ENCODE results near the gene SP3. TPM values are rescaled to one million over a fixed set of nuclear protein-coding genes. Genes with fewer than 3 reads are reported as not detected.
A peak's percentile ranks its signal among the peaks of the same experiment; 100 is the strongest.

The SP3 gene
- total and polyA plus RNA-seq, 2 of the 8 experiments (the other 6 are each of a cell fraction or from before 2014, with no cell fraction given) = 31.0 to 92.1 TPM

DNA sequence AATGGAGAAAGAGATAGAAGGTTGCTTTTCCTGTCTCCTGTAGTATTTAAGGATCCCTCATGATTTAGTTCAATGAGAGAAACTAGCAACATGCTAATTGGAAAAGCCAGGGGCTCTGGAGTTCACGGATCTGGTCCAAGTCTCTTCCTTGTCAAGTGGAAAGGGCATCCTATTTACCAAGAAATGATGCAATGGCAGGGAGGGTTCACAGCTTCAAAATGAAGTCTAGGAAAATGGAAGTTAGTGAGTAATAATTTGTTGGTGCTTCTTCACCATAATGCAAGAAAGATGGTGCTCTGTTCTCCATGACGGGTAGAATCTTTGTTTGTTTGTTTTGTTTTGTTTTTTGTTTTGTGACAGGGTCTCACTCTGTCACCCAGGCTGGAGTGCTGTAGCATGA lies 34.6 kb upstream of the SP3 start:
- H3K4me1 ChIP-seq (replicated peaks in 1 of 4; ENCODE audit: control insufficient read depth in 3 of 4, insufficient read depth in 4 of 4, low read length in 3 of 4) = no peaks in the 10 kb centered on the region
- H3K18ac ChIP-seq (ENCODE audit: extremely low read depth, low read length) = no peak overlapping the region
- H4K8ac ChIP-seq (ENCODE audit: extremely low read depth, insufficient read depth, low read length) = no peak overlapping the region
- no peak overlapping the region for H3K4ac ChIP-seq (replicated peaks; ENCODE audit: insufficient read length, low read depth, low read length)
- no peaks in the 10 kb centered on the region for H3K36me3 ChIP-seq (ENCODE audit: control insufficient read depth in 2 of 4, insufficient read depth in 4 of 4, low read length in 3 of 4)
- no peak overlapping the region for H2BK5ac ChIP-seq (ENCODE audit: low read depth, low read length)
- H3K56ac ChIP-seq (replicated peaks; ENCODE audit: insufficient read length, low read depth, low read length) = no peak overlapping the region
- no peaks in the 10 kb centered on the region for H3K23me2 ChIP-seq (ENCODE audit: low read depth, low read length)
- POLR2A ChIA-PET (ENCODE audit: partially characterized antibody) = interaction anchor here (1.1 kb wide), 1 partner anchor 14 kb away, joined by 3 read pairs; no protein-coding TSS in a partner anchor
- no peak overlapping the region for H3K4me3 ChIP-seq (ENCODE audit: extremely low read depth in 1 of 4, insufficient read depth in 2 of 4, low read depth in 3 of 4, low read length in 4 of 4)
- H3K27me3 ChIP-seq (replicated peaks in 1 of 4; ENCODE audit: control insufficient read depth in 3 of 4, extremely low read depth in 1 of 4, insufficient read depth in 3 of 4, low read length in 3 of 4) = no peaks in the 10 kb centered on the region
- H3K14ac ChIP-seq (ENCODE audit: insufficient read length) = no peak overlapping the region
- H3K9me3 ChIP-seq (ENCODE audit: insufficient read depth in 2 of 2, low read depth in 1 of 2, low read length in 1 of 2) = no peaks in the 10 kb centered on the region; a peak in 1 of 4 replicates
- H4K5ac ChIP-seq (ENCODE audit: insufficient read length, low read depth, low read length) = no peak overlapping the region
- no peak overlapping the region for H2BK20ac ChIP-seq (ENCODE audit: low read length)
- CTCF ChIA-PET (ENCODE audit: partially characterized antibody) = interaction anchor here (0.7 to 3.0 kb wide), 6 partner anchors 11 to 202 kb away, joined by 3 to 12 read pairs (median 3); no protein-coding TSS in a partner anchor
- H3K23ac ChIP-seq (ENCODE audit: insufficient read length) = no peak overlapping the region
- no peak overlapping the region for H4K91ac ChIP-seq (replicated peaks; ENCODE audit: insufficient read length, low read length)
- H3K9ac ChIP-seq (replicated peaks in 1 of 4; ENCODE audit: extremely low read depth in 1 of 4, low read depth in 3 of 4, low read length in 3 of 4) = no peak overlapping the region
- WGBS, 2 experiments (ENCODE audit: extremely low coverage in 1 of 2, insufficient coverage in 1 of 2, insufficient read length in 1 of 2, insufficient replicate concordance in 2 of 2, low coverage in 1 of 2, low lambda C conversion rate in 2 of 2, missing lambda C conversion rate in 1 of 2) = 87% methylated on average over 2 of the region's 2 CpGs; no CpG with 5 or more reads in 1 of the 2 experiments
- no peak overlapping the region for H3K27ac ChIP-seq (ENCODE audit: low read depth, low read length)
- H2BK120ac ChIP-seq (replicated peaks; ENCODE audit: low read depth, low read length) = no peak overlapping the region
- no peak overlapping the region for H2AK5ac ChIP-seq (ENCODE audit: low read depth, low read length)
- H3K4me2 ChIP-seq (ENCODE audit: insufficient read depth in 1 of 2, low read depth in 2 of 2, low read length in 2 of 2) = no peak overlapping the region
- H2BK12ac ChIP-seq (ENCODE audit: low read depth, low read length) = no peak overlapping the region
- no peaks in the 10 kb centered on the region for H3K79me1 ChIP-seq (ENCODE audit: low read depth, low read length)
- DNase-seq (ENCODE audit: low read depth in 1 of 2, low spot score in 2 of 2) (no peak), FAIRE-seq (no peak)
- H3K79me2 ChIP-seq (ENCODE audit: control insufficient read depth in 1 of 2, insufficient read depth in 2 of 2, low read length in 2 of 2) = no peaks in the 10 kb centered on the region; a peak in 1 of 4 replicates
- H2AFZ ChIP-seq (ENCODE audit: low read length) = 0 out of 2 replicates have a peak overlapping the region, but pooled peaks have one; percentile 38
- H4K20me1 ChIP-seq (replicated peaks in 1 of 2; ENCODE audit: control insufficient read depth in 1 of 2, insufficient read depth in 2 of 2, low read length in 2 of 2) = no peaks in the 10 kb centered on the region
- H2BK15ac ChIP-seq (ENCODE audit: low read length) = no peak overlapping the region
- TF ChIP-seq POU5F1 (IDR thresholded peaks at IDR 0.05; ENCODE audit: low read depth, low read length) = no peak
- TF ChIP-seq, protein P1, sequence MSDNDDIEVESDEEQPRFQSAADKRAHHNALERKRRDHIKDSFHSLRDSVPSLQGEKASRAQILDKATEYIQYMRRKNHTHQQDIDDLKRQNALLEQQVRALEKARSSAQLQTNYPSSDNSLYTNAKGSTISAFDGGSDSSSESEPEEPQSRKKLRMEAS (IDR thresholded peaks at IDR 0.05) = no peak
- no peak for TF ChIP-seq BRCA1 (IDR thresholded peaks at IDR 0.05; ENCODE audit: low read depth, low read length)
- no peak for TF ChIP-seq RNF2 (IDR thresholded peaks at IDR 0.05; ENCODE audit: borderline replicate concordance, low read depth, low read length, missing control alignments, poor library complexity, severe bottlenecking)
- TF ChIP-seq FOSL1 (IDR thresholded peaks at IDR 0.05; ENCODE audit: insufficient read depth, low read depth, low read length) = no peak
- no peak for TF ChIP-seq EZH2 (IDR thresholded peaks at IDR 0.05; ENCODE audit: low read depth, low read length, severe bottlenecking)
- TF ChIP-seq SP4 (IDR thresholded peaks at IDR 0.05; ENCODE audit: low read length) = no peak
- no peak for TF ChIP-seq JUND (IDR thresholded peaks at IDR 0.05; ENCODE audit: low read length)
- TF ChIP-seq, protein P2, sequence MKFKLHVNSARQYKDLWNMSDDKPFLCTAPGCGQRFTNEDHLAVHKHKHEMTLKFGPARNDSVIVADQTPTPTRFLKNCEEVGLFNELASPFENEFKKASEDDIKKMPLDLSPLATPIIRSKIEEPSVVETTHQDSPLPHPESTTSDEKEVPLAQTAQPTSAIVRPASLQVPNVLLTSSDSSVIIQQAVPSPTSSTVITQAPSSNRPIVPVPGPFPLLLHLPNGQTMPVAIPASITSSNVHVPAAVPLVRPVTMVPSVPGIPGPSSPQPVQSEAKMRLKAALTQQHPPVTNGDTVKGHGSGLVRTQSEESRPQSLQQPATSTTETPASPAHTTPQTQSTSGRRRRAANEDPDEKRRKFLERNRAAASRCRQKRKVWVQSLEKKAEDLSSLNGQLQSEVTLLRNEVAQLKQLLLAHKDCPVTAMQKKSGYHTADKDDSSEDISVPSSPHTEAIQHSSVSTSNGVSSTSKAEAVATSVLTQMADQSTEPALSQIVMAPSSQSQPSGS (IDR thresholded peaks at IDR 0.05; ENCODE audit: low read length) = no peak
- TF ChIP-seq, protein P3, sequence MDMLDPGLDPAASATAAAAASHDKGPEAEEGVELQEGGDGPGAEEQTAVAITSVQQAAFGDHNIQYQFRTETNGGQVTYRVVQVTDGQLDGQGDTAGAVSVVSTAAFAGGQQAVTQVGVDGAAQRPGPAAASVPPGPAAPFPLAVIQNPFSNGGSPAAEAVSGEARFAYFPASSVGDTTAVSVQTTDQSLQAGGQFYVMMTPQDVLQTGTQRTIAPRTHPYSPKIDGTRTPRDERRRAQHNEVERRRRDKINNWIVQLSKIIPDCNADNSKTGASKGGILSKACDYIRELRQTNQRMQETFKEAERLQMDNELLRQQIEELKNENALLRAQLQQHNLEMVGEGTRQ (IDR thresholded peaks at IDR 0.05; ENCODE audit: low read length) = no peak

Measured in H1 (cell line).